HepG2 (cell line): ENCODE data around the gene VASN. TPM values are rescaled to one million over a fixed set of nuclear protein-coding genes. Genes with fewer than 3 reads are reported as not detected.
A peak's percentile ranks its signal among the peaks of the same experiment; 100 is the strongest.

Source experiments
- AGO2 ChIP-seq: fragments of 200-400 bp; formaldehyde crosslinking; optimal IDR thresholded peaks from 2 replicates; pipeline ENCODE3; 2017; ENCODE audit warnings: mild to moderate bottlenecking, low read depth, low read length, moderate library complexity
- AHR ChIP-seq: IDR thresholded peaks from 2 replicates; pipeline ENCODE4 v1.6.1; 2018; ENCODE audit warnings: missing genetic modification reagents, missing compliant biosample characterization
- ARNT ChIP-seq: fragments of 450-650 bp; IDR thresholded peaks from 2 replicates; pipeline ENCODE4 v1.6.1; 2017
- EHMT2 ChIP-seq: fragments of 200-600 bp; sonication (generic); IDR thresholded peaks from 2 replicates; pipeline ENCODE4 v1.7.0; 2017; ENCODE audit warnings: antibody characterized with exemption, low read depth, low read length, borderline replicate concordance
- HDAC1 ChIP-seq: sonication (generic); formaldehyde crosslinking; IDR thresholded peaks from 2 replicates; pipeline ENCODE4 v1.5.1; 2020; ENCODE audit warnings: mild to moderate bottlenecking, missing genetic modification reagents
- IKZF1 ChIP-seq: fragments of 450-650 bp; IDR thresholded peaks from 2 replicates; pipeline ENCODE4 v1.7.1; 2016
- JARID2 ChIP-seq: sonication (generic); formaldehyde crosslinking; IDR thresholded peaks from 2 replicates; pipeline ENCODE4 v1.8.1; 2023; ENCODE audit warnings: missing genetic modification reagents, inconsistent platforms; ENCODE audit not compliant: insufficient replicate concordance
- KMT2A ChIP-seq: sonication (generic); formaldehyde crosslinking; IDR thresholded peaks from 2 replicates; pipeline ENCODE4 v1.4.0; 2020; ENCODE audit warnings: missing genetic modification reagents
- NCOA2 ChIP-seq: sonication (generic); formaldehyde crosslinking; IDR thresholded peaks from 2 replicates; pipeline ENCODE4 v1.8.0; 2022; ENCODE audit warnings: inconsistent platforms
- NFIC ChIP-seq: IDR thresholded peaks from 2 replicates; pipeline ENCODE4 v1.6.1; 2012; ENCODE audit warnings: mild to moderate bottlenecking, low read length, inconsistent platforms
- NR2F6 ChIP-seq, 2 experiments: IDR thresholded peaks; 2 replicates each; pipeline ENCODE4 v1.6.1; 2016; ENCODE audit warnings: antibody characterized with exemption in 1 of 2, mild to moderate bottlenecking in 1 of 2
- RXRA ChIP-seq: sonication (generic); formaldehyde crosslinking; IDR thresholded peaks from 2 replicates; pipeline ENCODE4 v1.5.1; 2020; ENCODE audit warnings: missing genetic modification reagents
- STAG1 ChIP-seq: sonication (generic); formaldehyde crosslinking; IDR thresholded peaks from 2 replicates; pipeline ENCODE4 v1.4.0; 2020; ENCODE audit warnings: missing genetic modification reagents
- ZBTB7B ChIP-seq: sonication (generic); formaldehyde crosslinking; IDR thresholded peaks from 2 replicates; pipeline ENCODE4 v1.4.0; 2020; ENCODE audit warnings: missing genetic modification reagents
- ZFP82 ChIP-seq: sonication (generic); formaldehyde crosslinking; IDR thresholded peaks from 2 replicates; pipeline ENCODE4 v1.5.1; 2020; ENCODE audit warnings: mild to moderate bottlenecking, missing genetic modification reagents, borderline replicate concordance
- ZNF138 ChIP-seq: sonication (generic); formaldehyde crosslinking; IDR thresholded peaks from 2 replicates; pipeline ENCODE4 v1.5.0; 2020; ENCODE audit warnings: mild to moderate bottlenecking, low read depth, missing genetic modification reagents
- ZNF143 ChIP-seq: sonication (generic); formaldehyde crosslinking; IDR thresholded peaks from 2 replicates; pipeline ENCODE4 v1.4.0; 2020; ENCODE audit warnings: missing genetic modification reagents
- ZNF263 ChIP-seq: sonication (generic); formaldehyde crosslinking; IDR thresholded peaks from 2 replicates; pipeline ENCODE4 v1.4.0; 2020; ENCODE audit warnings: missing genetic modification reagents
- ZNF296 ChIP-seq: sonication (generic); formaldehyde crosslinking; conservative IDR thresholded peaks from 2 replicates; pipeline ENCODE4 v1.5.0; 2020; ENCODE audit warnings: mild to moderate bottlenecking, missing genetic modification reagents
- ZNF350 ChIP-seq: sonication (generic); formaldehyde crosslinking; IDR thresholded peaks from 2 replicates; pipeline ENCODE4 v1.4.0; 2020; ENCODE audit warnings: mild to moderate bottlenecking, low read depth, missing genetic modification reagents, borderline replicate concordance
- ZNF451 ChIP-seq: sonication (generic); formaldehyde crosslinking; IDR thresholded peaks from 2 replicates; pipeline ENCODE4 v1.5.0; 2020; ENCODE audit warnings: mild to moderate bottlenecking, missing genetic modification reagents
- ZNF501 ChIP-seq: sonication (generic); formaldehyde crosslinking; IDR thresholded peaks from 2 replicates; pipeline ENCODE4 v1.5.1; 2020; ENCODE audit warnings: mild to moderate bottlenecking, moderate library complexity, missing genetic modification reagents
- ZNF563 ChIP-seq: sonication (generic); formaldehyde crosslinking; IDR thresholded peaks from 2 replicates; pipeline ENCODE4 v1.8.0; 2022; ENCODE audit warnings: mild to moderate bottlenecking, moderate library complexity, missing genetic modification reagents
- ZNF768 ChIP-seq: sonication (generic); formaldehyde crosslinking; IDR thresholded peaks from 2 replicates; pipeline ENCODE4 v1.4.0; 2020; ENCODE audit warnings: missing genetic modification reagents
- ZNF777 ChIP-seq: sonication (generic); formaldehyde crosslinking; IDR thresholded peaks from 2 replicates; pipeline ENCODE4 v1.4.0; 2020; ENCODE audit warnings: missing genetic modification reagents
- ZSCAN22 ChIP-seq: sonication (generic); formaldehyde crosslinking; IDR thresholded peaks from 2 replicates; pipeline ENCODE4 v1.4.0; 2020; ENCODE audit warnings: mild to moderate bottlenecking, missing genetic modification reagents
- ZSCAN30 ChIP-seq: sonication (generic); formaldehyde crosslinking; IDR thresholded peaks from 2 replicates; pipeline ENCODE4 v1.5.0; 2020; ENCODE audit warnings: mild to moderate bottlenecking, missing genetic modification reagents
- polyA plus RNA-seq, 8 experiments: library from polyadenylated mRNA; depleted of rRNA in 3 of 8; stranded (reverse) in 7 of 8; unstranded in 1 of 8; fragments of >200 nt; fragmentation: Illumina TruSeq in 4 of 8; extraction: Trizol in 4 of 8; gene quantifications; 2 replicates each; pipeline versions ENCODE4 v1.2.1 to v1.2.3, GENCODE V29; 2011 to 2016; ENCODE audit warnings: low read depth in 4 of 8, missing spikeins in 1 of 8, mixed read lengths in 1 of 8; ENCODE audit not compliant: insufficient read depth in 1 of 8
- total RNA-seq, 5 experiments: library from RNA; depleted of rRNA; stranded (reverse); fragments of >200 nt; fragmentation: Illumina TruSeq; extraction: Trizol; gene quantifications; 2 replicates each; pipeline ENCODE4 v1.2.3, GENCODE V29; 2016; ENCODE audit warnings: low read depth in 1 of 5
- TF ChIP-seq, protein P1 (sequence below): sonication (generic); IDR thresholded peaks from 2 replicates; pipeline ENCODE4 v1.6.1; 2016; ENCODE audit warnings: low read depth, borderline replicate concordance
- TF ChIP-seq, protein P2 (sequence below): sonication (generic); formaldehyde crosslinking; IDR thresholded peaks from 2 replicates; pipeline ENCODE4 v1.5.0; 2020; ENCODE audit warnings: mild to moderate bottlenecking, missing genetic modification reagents, moderate library complexity
- TF ChIP-seq, protein P3 (sequence below): IDR thresholded peaks from 2 replicates; pipeline ENCODE4 v1.6.1; 2016; ENCODE audit warnings: low read depth

The VASN gene
- total and polyA plus RNA-seq, 2 of the 13 experiments (the other 11 are each of a cell fraction or from before 2014, with no cell fraction given) = 8.4 to 18.2 TPM

DNA sequence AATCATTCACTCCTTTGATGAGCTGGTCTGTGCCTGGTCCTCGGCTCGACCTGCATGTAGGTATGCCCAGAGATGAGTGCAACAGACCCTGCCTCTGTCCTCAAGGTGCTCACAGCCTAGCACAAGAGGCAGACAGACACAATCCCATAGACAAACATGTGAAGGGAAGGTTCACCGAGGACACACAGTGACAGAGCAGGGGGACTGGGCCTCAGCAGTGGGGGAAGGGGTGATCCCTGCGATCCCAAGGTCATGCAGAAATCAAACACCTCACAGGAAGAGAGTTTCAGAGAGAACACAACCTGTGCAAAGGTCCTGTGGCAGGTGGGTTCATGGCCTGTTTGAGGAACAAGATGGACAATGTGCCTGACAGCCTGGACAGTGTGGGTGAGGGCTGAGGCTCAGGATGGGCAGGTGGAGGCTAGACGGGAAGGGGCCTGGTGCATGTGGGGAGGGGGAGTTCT, 4.2 kb upstream of the VASN start (continued):
- TF ChIP-seq ZNF350 (CRISPR knock-in tag) = peak; percentile 50; the same call in 1 of the 2 replicates
- TF ChIP-seq ZNF263 (CRISPR knock-in tag) = no peak
- TF ChIP-seq, protein P1, sequence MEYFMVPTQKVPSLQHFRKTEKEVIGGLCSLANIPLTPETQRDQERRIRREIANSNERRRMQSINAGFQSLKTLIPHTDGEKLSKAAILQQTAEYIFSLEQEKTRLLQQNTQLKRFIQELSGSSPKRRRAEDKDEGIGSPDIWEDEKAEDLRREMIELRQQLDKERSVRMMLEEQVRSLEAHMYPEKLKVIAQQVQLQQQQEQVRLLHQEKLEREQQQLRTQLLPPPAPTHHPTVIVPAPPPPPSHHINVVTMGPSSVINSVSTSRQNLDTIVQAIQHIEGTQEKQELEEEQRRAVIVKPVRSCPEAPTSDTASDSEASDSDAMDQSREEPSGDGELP = peak; percentile 48; the same call in 1 of the 2 replicates
- TF ChIP-seq ZNF501 (CRISPR knock-in tag) = 0 out of 2 replicates have a peak, but pooled peaks have one; percentile 42
- TF ChIP-seq ZNF777 = no peak
- TF ChIP-seq, protein P2, sequence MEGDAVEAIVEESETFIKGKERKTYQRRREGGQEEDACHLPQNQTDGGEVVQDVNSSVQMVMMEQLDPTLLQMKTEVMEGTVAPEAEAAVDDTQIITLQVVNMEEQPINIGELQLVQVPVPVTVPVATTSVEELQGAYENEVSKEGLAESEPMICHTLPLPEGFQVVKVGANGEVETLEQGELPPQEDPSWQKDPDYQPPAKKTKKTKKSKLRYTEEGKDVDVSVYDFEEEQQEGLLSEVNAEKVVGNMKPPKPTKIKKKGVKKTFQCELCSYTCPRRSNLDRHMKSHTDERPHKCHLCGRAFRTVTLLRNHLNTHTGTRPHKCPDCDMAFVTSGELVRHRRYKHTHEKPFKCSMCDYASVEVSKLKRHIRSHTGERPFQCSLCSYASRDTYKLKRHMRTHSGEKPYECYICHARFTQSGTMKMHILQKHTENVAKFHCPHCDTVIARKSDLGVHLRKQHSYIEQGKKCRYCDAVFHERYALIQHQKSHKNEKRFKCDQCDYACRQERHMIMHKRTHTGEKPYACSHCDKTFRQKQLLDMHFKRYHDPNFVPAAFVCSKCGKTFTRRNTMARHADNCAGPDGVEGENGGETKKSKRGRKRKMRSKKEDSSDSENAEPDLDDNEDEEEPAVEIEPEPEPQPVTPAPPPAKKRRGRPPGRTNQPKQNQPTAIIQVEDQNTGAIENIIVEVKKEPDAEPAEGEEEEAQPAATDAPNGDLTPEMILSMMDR (CRISPR knock-in tag) = peak; percentile 22; the same call in 1 of the 2 replicates
- TF ChIP-seq NCOA2 (CRISPR knock-in tag) = peak; percentile 77
- 0 out of 2 replicates have a peak, but pooled peaks have one; percentile 50 for TF ChIP-seq ZNF451 (CRISPR knock-in tag)
- peak; percentile 98 for TF ChIP-seq RXRA (CRISPR knock-in tag)
- TF ChIP-seq ZFP82 (CRISPR knock-in tag) = no peak
- no peak for TF ChIP-seq ZNF138 (CRISPR knock-in tag)
- TF ChIP-seq ZNF296 (CRISPR knock-in tag) = no peak
- TF ChIP-seq ZBTB7B (CRISPR knock-in tag) = peak; percentile 75; the same call in 1 of the 2 replicates
- TF ChIP-seq, protein P3, sequence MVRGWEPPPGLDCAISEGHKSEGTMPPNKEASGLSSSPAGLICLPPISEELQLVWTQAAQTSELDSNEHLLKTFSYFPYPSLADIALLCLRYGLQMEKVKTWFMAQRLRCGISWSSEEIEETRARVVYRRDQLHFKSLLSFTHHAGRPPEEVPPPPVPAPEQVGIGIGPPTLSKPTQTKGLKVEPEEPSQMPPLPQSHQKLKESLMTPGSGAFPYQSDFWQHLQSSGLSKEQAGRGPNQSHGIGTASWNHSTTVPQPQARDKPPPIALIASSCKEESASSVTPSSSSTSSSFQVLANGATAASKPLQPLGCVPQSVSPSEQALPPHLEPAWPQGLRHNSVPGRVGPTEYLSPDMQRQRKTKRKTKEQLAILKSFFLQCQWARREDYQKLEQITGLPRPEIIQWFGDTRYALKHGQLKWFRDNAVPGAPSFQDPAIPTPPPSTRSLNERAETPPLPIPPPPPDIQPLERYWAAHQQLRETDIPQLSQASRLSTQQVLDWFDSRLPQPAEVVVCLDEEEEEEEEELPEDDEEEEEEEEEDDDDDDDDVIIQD (CRISPR knock-in tag) = no peak
- TF ChIP-seq NR2F6 (IDR thresholded peaks at IDR 0.05) = peak; percentile 63
- peak; percentile 80 for TF ChIP-seq NR2F6 (CRISPR knock-in tag; IDR thresholded peaks at IDR 0.05)
- no peak for TF ChIP-seq AGO2
- TF ChIP-seq IKZF1 = no peak
- TF ChIP-seq JARID2 (CRISPR knock-in tag) = no peak
- no peak for TF ChIP-seq NFIC
- TF ChIP-seq ZSCAN30 (CRISPR knock-in tag) = no peak
- no peak for TF ChIP-seq STAG1 (CRISPR knock-in tag)
- no peak for TF ChIP-seq EHMT2
- no peak for TF ChIP-seq KMT2A (CRISPR knock-in tag)
- TF ChIP-seq ARNT = no peak
- no peak for TF ChIP-seq ZNF563 (CRISPR knock-in tag)
- no peak for TF ChIP-seq ZNF143 (CRISPR knock-in tag)
- TF ChIP-seq HDAC1 (CRISPR knock-in tag) = peak; percentile 91
- TF ChIP-seq AHR = 0 out of 2 replicates have a peak, but pooled peaks have one; percentile 41
- TF ChIP-seq ZNF768 (CRISPR knock-in tag) = no peak; the same call in 1 of the 2 replicates
- no peak for TF ChIP-seq ZSCAN22
